Measurements from ENCODE around the gene ZAP70.

GRCh38 chr2:97720746-97721145 lies 7.4 kb downstream of the ZAP70 start:
- TF ChIP-seq CTCF (IDR thresholded peaks at IDR 0.05) (no peak), POLR2AphosphoS5 (IDR thresholded peaks at IDR 0.05; ENCODE audit: low read depth, low read length) (no peak), TCF7L2 (IDR thresholded peaks at IDR 0.05; ENCODE audit: low read depth, low read length) (no peak)
